BJ (cell line): Measurements from ENCODE around the gene DUS1L. TPM values are rescaled to one million over a fixed set of nuclear protein-coding genes. Genes with fewer than 3 reads are reported as not detected.

Experiments used
- CTCF ChIA-PET: fragments of 350-600 bp; formaldehyde crosslinking; extraction: SDS; loops from one replicate; lab custom pipeline; 2021; ENCODE audit warnings: antibody characterized with exemption, inconsistent platforms; lab: Yijun Ruan, JAX
- POLR2A ChIA-PET: fragments of 300-600 bp; sonication (Branson Sonifier 250); formaldehyde crosslinking; extraction: SDS; loops from one replicate; lab custom pipeline; 2021; ENCODE audit warnings: antibody characterized with exemption; lab: Charles Lee
- DNase-seq: peaks from one replicate; pipeline ENCODE4 v3.0.0-alpha.2; 2011; ENCODE audit warnings: low read depth
- H3K27me3 ChIP-seq: 2 replicates; pipeline ENCODE4 v1.6.0; 2011; ENCODE audit warnings: low read length; ENCODE audit not compliant: control insufficient read depth, insufficient read depth
- H3K36me3 ChIP-seq: 2 replicates; pipeline ENCODE4 v1.5.1; 2011; ENCODE audit warnings: low read length; ENCODE audit not compliant: control insufficient read depth, insufficient read depth
- H3K4me3 ChIP-seq: 2 replicates; pipeline ENCODE4 v1.5.1; 2011; ENCODE audit warnings: low read depth, mild to moderate bottlenecking, control low read depth, low read length
- CTCF ChIP-seq: IDR thresholded peaks from 2 replicates; pipeline ENCODE4 v1.5.1; 2011; ENCODE audit warnings: low read depth, mild to moderate bottlenecking, control low read depth, inconsistent platforms, low read length, moderate library complexity; ENCODE audit not compliant: insufficient read depth
- polyA plus RNA-seq: library from polyadenylated mRNA; depleted of rRNA; stranded (reverse); fragments of >200 nt; gene quantifications from 2 replicates; pipeline ENCODE4 v1.2.3, GENCODE V29; 2011

The DUS1L gene
- polyA plus RNA-seq, 1 experiment, result 47.6 TPM

GRCh38 chr17:82100502-82101298, 35.1 kb upstream of the DUS1L start:
- CTCF ChIA-PET, result no interaction called here
- no peak for TF ChIP-seq CTCF
- peaks cover 4% of the 10 kb centered on the region; the same call in 1 of the 2 replicates for H3K36me3 ChIP-seq
- no peak for DNase-seq
- POLR2A ChIA-PET, result no interaction called here
- no peak overlapping the region for H3K4me3 ChIP-seq
- H3K27me3 ChIP-seq, result no peaks in the 10 kb centered on the region

GRCh38 chr17:82098939-82099763, 33.5 kb upstream of the DUS1L start:
- H3K27me3 ChIP-seq, result no peaks in the 10 kb centered on the region
- H3K36me3 ChIP-seq, result peaks cover 13% of the 10 kb centered on the region
- POLR2A ChIA-PET, result no interaction called here
- peak overlapping the region; percentile 49 for H3K4me3 ChIP-seq
- CTCF ChIA-PET, result interaction anchor here (1.0 to 1.8 kb wide), 4 partner anchors 20 to 416 kb away, joined by 3 to 6 read pairs (median 4); no protein-coding TSS in a partner anchor
- no peak for TF ChIP-seq CTCF
- no peak for DNase-seq

GRCh38 chr17:82098169-82098938, 32.8 kb upstream of the DUS1L start, which contains the start of gene FASN:
TSS of gene FASN (minus strand) at chr17:82098236. CDS start at chr17:82096445, 1,791 bp downstream.
- peak within 1 kb of the TSS; percentile 76 for H3K4me3 ChIP-seq
- DNase-seq, result peak; percentile 60
- POLR2A ChIA-PET, result no interaction called here
- peak; percentile 53 for TF ChIP-seq CTCF
- no peaks in the 10 kb centered on the region for H3K27me3 ChIP-seq
- CTCF ChIA-PET, result interaction anchor here (0.6 to 1.8 kb wide), 6 partner anchors 16 to 417 kb away, joined by 3 to 6 read pairs (median 3); partner anchors contain the start of gene NOTUM
- H3K36me3 ChIP-seq, result peaks cover 17% of the 10 kb centered on the region

- Histone ChIP-seq H3K27me3 (no peaks in the 10 kb centered on the region), H3K4me3 (peak overlapping the region; percentile 76), H3K36me3 (peaks cover 22% of the 10 kb centered on the region)
- ChIA-PET CTCF (interaction anchor here (1.2 to 1.8 kb wide), 2 partner anchors 22 to 58 kb away, joined by 4 to 6 read pairs; no protein-coding TSS in a partner anchor), POLR2A (no interaction called here)
- TF ChIP-seq CTCF, result no peak
- DNase-seq, result no peak
These were observed 32.2 kb upstream of the DUS1L start for GRCh38 chr17:82097919-82098168.
